ENCODE results near the gene HTRA1.

DNA sequence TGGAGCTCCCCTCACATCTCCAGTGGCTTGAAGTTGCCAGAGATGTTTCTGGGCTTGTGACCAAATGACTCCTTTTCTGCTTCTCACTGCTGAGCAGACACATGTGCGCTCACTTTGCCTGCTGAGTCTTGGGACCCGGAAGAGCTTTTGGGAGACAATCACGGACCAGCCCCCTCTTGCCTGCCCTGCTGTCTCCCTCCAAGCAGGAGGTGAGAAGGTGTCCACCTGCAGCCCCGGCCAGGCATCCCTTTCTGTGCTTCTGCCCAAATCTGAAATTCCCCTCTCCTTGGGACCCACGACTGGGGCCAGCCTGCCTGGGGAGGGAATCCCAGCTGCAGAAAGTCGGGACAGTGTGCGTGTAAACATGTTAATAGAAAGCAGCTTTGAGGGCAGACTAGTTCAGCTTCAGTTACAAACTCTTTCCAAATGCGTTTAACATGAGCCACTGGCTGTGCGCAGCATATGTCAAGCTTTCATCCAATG is 31.7 kb downstream of the HTRA1 start:
- TF ChIP-seq CTCF (IDR thresholded peaks at IDR 0.05) (no peak), POLR2A (IDR thresholded peaks at IDR 0.05) (no peak)

All from thyroid gland (tissue), 4 donors.